Skeletal muscle tissue (tissue), 4 donors: ENCODE measurements around the gene ROR1. TPM values are rescaled to one million over a fixed set of nuclear protein-coding genes. Genes with fewer than 3 reads are reported as not detected.

ENCODE experiments used
- H3K27ac ChIP-seq: one replicate; pipeline ENCODE4 v1.7.0; 2013; ENCODE audit warnings: mild to moderate bottlenecking, low read depth, low read length, inconsistent platforms
- H3K27me3 ChIP-seq, 3 donors: one replicate each; pipeline ENCODE4 v1.7.0; 2013; ENCODE audit warnings: low read length in 3 of 3; ENCODE audit not compliant: control insufficient read depth in 3 of 3, insufficient read depth in 3 of 3
- H3K36me3 ChIP-seq, 3 donors: one replicate each; pipeline ENCODE4 v1.7.0; 2013; ENCODE audit warnings: low read length in 3 of 3; ENCODE audit not compliant: control insufficient read depth in 3 of 3, insufficient read depth in 3 of 3
- H3K4me1 ChIP-seq, 3 donors: one replicate each; pipeline ENCODE4 v1.7.0; 2013; ENCODE audit warnings: low read length in 3 of 3, mild to moderate bottlenecking in 3 of 3; ENCODE audit not compliant: control insufficient read depth in 3 of 3, insufficient read depth in 3 of 3
- H3K4me3 ChIP-seq, 3 donors: one replicate each; pipeline ENCODE4 v1.7.0; 2013; ENCODE audit warnings: low read length in 3 of 3
- H3K9ac ChIP-seq, 3 donors: one replicate each; pipeline ENCODE4 v1.7.0; 2013; ENCODE audit warnings: low read length in 3 of 3, mild to moderate bottlenecking in 3 of 3, moderate library complexity in 2 of 3, low read depth in 1 of 3
- H3K9me3 ChIP-seq, 3 donors: one replicate each; pipeline ENCODE4 v1.7.0; 2013; ENCODE audit warnings: low read length in 3 of 3; ENCODE audit not compliant: control insufficient read depth in 3 of 3
- total RNA-seq: library from RNA; depleted of rRNA; stranded (reverse); fragments of >200 nt; gene quantifications from one replicate; pipeline ENCODE4 v1.2.3, GENCODE V29; 2014
- donor health status: Osteomylitis.

ROR1 gene
- total RNA-seq, 1 donor from 2014 or later = 7.8 TPM

DNA sequence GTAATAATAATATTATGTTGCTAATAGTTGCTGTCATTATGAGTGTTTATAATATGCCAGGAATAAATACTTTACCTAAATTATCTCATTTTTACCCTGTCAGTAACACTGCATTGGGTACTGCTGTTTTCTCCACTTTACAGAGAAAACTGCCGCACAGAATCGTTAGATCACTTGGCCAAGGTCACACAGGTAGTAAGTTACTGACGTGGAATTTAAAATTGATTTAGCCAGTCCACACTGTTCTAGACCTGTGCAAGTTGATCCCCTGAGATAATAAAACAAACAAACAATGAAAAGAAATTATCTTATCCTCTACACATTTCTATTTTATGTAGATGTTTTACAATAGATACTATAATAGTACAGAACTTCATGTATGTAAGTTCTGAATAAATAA is 174.1 kb downstream of the ROR1 start:
- Histone ChIP-seq H3K27ac (no peak overlapping the region), H3K9ac (no peak overlapping the region), H3K4me3 (no peak overlapping the region), H3K36me3 (no peaks in the 10 kb centered on the region), H3K4me1 (peaks cover 12 to 17% (median 16%) of the 10 kb centered on the region in 3 donors), H3K9me3 (no peaks in the 10 kb centered on the region), H3K27me3 (no peaks in the 10 kb centered on the region)

DNA sequence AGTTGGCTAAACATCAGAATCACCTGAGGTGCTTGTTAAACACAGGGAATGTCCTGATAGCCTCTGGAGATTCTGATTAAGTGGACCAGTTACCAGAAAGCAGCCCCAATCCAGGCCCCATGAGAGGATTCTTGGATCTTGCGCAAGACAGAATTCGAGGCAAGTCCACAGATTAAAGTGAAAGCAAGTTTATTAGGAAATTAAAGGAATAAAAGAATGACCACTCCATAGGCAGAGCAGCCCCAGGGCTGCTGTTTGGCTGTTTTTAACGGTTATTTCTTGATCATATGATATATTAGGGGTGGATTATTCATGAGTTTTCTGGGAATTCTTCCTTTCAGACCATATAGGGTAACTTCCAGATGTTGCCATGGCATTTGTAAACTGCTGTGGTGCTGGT is 176.2 kb downstream of the ROR1 start:
- H3K27me3 ChIP-seq = no peaks in the 10 kb centered on the region
- H3K9ac ChIP-seq = no peak overlapping the region
- H3K36me3 ChIP-seq = no peaks in the 10 kb centered on the region
- H3K4me3 ChIP-seq = no peak overlapping the region
- H3K4me1 ChIP-seq = peaks cover 12 to 17% (median 16%) of the 10 kb centered on the region in 3 donors
- no peak overlapping the region for H3K27ac ChIP-seq
- peaks cover 0 to 4% (median 0%) of the 10 kb centered on the region in 3 donors for H3K9me3 ChIP-seq

- H3K9ac ChIP-seq = no peak overlapping the region
- no peaks in the 10 kb centered on the region for H3K36me3 ChIP-seq
- H3K9me3 ChIP-seq = peaks cover 0 to 4% (median 0%) of the 10 kb centered on the region in 3 donors
- H3K27me3 ChIP-seq = no peaks in the 10 kb centered on the region
- H3K4me1 ChIP-seq = peaks cover 12 to 16% (median 13%) of the 10 kb centered on the region in 3 donors
- H3K27ac ChIP-seq = no peak overlapping the region
- no peak overlapping the region for H3K4me3 ChIP-seq
Measured at GRCh38 chr1:63951059-63951946, 177.5 kb downstream of the ROR1 start.

DNA sequence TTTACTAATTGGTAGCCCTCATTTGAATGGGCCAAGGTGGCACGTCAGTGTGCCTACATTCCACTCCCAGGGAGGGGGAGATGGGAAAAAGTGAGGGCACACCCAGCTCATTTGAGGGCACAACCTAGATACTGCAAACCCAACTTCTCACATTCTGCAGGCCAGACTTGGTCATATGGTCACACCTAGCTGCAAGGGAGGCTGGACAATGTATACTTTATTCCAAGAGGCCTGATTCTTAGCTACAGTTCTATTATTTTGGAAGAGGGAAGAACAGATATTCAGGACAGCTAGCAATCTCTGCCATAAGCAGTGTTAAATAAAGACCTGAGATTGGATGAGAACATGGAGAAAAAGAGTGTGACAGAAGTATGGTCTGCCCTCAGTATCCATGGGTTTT is 180.4 kb downstream of the ROR1 start:
- Histone ChIP-seq H3K27me3 (no peaks in the 10 kb centered on the region), H3K9ac (no peak overlapping the region), H3K4me3 (no peak overlapping the region), H3K9me3 (peaks cover 0 to 4% (median 0%) of the 10 kb centered on the region in 3 donors), H3K4me1 (peaks cover 4 to 6% (median 5%) of the 10 kb centered on the region in 3 donors), H3K36me3 (no peaks in the 10 kb centered on the region), H3K27ac (no peak overlapping the region)

DNA sequence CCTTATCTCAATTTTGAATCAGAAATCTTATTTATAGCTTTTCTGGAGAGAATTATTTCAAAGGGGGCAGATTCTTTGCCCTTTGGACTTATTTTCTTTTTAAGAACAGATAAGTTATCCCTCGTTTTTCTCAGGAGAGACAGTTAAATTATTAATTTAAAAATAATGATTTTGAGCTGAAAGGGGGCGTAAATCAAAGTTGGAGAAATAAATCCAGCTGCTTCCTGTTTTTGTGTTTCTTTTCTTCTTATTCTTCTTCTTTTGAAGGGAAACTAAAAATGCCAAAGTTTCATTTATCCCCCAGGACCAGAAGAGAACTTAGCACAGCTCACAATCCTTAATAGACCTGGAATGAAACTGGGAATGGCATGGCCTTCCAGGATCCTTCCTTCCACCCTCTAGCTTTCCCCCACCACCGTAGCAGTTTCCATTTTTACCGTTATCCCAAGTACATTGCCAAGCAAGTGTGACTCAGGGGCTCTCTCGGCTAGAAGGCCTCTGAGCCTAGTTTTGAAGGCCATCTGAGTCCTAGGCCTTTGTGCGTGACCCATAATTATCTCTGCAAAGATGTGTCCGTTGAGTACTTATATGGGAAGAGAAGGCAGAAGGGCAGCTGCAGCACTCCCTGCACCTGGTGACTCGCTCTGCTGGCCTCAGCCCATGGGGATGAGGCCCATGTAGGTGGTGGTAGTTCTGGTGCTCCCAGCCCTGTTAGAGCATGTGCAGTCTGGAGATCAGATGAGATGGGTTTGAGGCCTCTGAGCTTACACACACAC is 181.7 kb downstream of the ROR1 start:
- H3K4me1 ChIP-seq = peaks cover 5 to 15% (median 14%) of the 10 kb centered on the region in 3 donors
- H3K27ac ChIP-seq = no peak overlapping the region
- no peak overlapping the region for H3K9ac ChIP-seq
- H3K9me3 ChIP-seq = peaks cover 0 to 4% (median 0%) of the 10 kb centered on the region in 3 donors
- no peaks in the 10 kb centered on the region for H3K27me3 ChIP-seq
- H3K36me3 ChIP-seq = no peaks in the 10 kb centered on the region
- H3K4me3 ChIP-seq = no peak overlapping the region

DNA sequence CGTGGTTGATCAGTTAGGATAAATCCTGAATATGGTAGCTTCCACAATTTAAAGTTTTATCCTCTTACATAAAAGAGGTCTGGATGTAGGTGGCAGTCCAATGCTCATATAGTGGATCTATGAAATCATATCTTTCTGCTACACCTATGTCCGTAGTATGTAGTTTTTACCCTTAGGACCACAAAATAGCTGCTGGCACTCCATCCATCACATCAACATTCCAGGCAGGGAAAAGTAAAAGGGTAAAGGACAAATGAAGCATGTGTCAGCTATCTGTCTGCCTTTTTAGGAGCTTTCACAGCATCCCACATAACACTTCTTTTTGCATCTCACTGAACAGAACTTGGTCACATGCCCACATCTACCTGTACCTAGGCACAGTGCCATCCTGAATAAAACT is 184.7 kb downstream of the ROR1 start:
- peaks cover 4 to 15% (median 13%) of the 10 kb centered on the region in 3 donors for H3K4me1 ChIP-seq
- H3K36me3 ChIP-seq = no peaks in the 10 kb centered on the region
- H3K27me3 ChIP-seq = no peaks in the 10 kb centered on the region
- H3K4me3 ChIP-seq = no peak overlapping the region
- H3K27ac ChIP-seq = no peak overlapping the region
- H3K9ac ChIP-seq = no peak overlapping the region
- H3K9me3 ChIP-seq = peaks cover 0 to 4% (median 0%) of the 10 kb centered on the region in 3 donors

GRCh38 chr1:63960326-63960725 is 186.5 kb downstream of the ROR1 start:
- Histone ChIP-seq H3K27me3 (no peaks in the 10 kb centered on the region), H3K4me1 (peaks cover 4 to 15% (median 13%) of the 10 kb centered on the region in 3 donors), H3K9me3 (no peaks in the 10 kb centered on the region), H3K9ac (no peak overlapping the region), H3K36me3 (no peaks in the 10 kb centered on the region), H3K4me3 (peak overlapping the region in 1 of 3 donors; percentile 11), H3K27ac (no peak overlapping the region)

DNA sequence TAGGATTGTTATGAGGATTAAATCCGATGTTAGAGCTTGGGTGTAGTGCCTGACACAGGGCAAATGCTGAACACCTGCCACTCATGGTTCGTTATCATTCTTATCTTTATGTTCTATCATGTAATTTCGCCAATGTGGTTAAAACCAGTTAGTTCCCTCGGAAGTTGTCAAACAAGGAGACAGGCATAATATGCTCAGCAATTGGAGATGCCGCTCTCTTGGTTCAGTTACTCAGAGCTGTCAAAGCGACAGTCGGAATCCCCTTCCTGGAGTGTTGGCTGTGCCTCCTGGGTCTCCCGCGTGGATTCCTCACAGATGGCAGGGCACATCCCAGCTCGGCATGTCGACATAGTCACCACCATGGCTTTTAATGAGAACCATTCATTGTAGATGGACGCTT is 192.2 kb downstream of the ROR1 start:
- Histone ChIP-seq H3K4me3 (no peak overlapping the region), H3K9me3 (no peaks in the 10 kb centered on the region), H3K36me3 (no peaks in the 10 kb centered on the region), H3K27me3 (peaks cover 0 to 2% (median 0%) of the 10 kb centered on the region in 3 donors), H3K9ac (no peak overlapping the region), H3K4me1 (peaks cover 4 to 13% (median 8%) of the 10 kb centered on the region in 3 donors), H3K27ac (no peak overlapping the region)

GRCh38 chr1:63967901-63968300 is 194.1 kb downstream of the ROR1 start:
- Histone ChIP-seq H3K36me3 (no peaks in the 10 kb centered on the region), H3K27ac (no peak overlapping the region), H3K9me3 (no peaks in the 10 kb centered on the region), H3K9ac (no peak overlapping the region), H3K4me1 (peaks cover 4 to 15% (median 8%) of the 10 kb centered on the region in 3 donors), H3K4me3 (no peak overlapping the region), H3K27me3 (peaks cover 0 to 2% (median 0%) of the 10 kb centered on the region in 3 donors)
